HG03558 (cell line): ENCODE data around the gene SYT1.

Experiments used
- ATAC-seq: cut with Tn5 transposase; IDR thresholded peaks from one replicate; pipeline ENCODE4 v1.9.1; 2021; ENCODE audit warnings: moderate number of reproducible peaks; ENCODE audit not compliant: unreplicated experiment; ENCODE audit errors: extremely low read depth

The SYT1 gene

GRCh38 chr12:79048962-79049361 lies 184.4 kb downstream of the SYT1 start:
- no peak for ATAC-seq

GRCh38 chr12:79053394-79053793 lies 188.8 kb downstream of the SYT1 start:
- ATAC-seq, result no peak

- no peak for ATAC-seq
These were observed 191.5 kb downstream of the SYT1 start for GRCh38 chr12:79055926-79056674.

GRCh38 chr12:79056775-79057174 lies 192.2 kb downstream of the SYT1 start:
- ATAC-seq, result no peak

GRCh38 chr12:79057540-79057939 lies 193.0 kb downstream of the SYT1 start:
- ATAC-seq, result no peak

GRCh38 chr12:79058342-79058741 lies 193.8 kb downstream of the SYT1 start:
- ATAC-seq, result no peak

GRCh38 chr12:79059557-79059956 lies 195.0 kb downstream of the SYT1 start:
- ATAC-seq, result no peak

GRCh38 chr12:79063258-79063657 lies 198.7 kb downstream of the SYT1 start:
- ATAC-seq, result no peak

GRCh38 chr12:79067977-79068376 lies 203.4 kb downstream of the SYT1 start:
- ATAC-seq, result no peak

- ATAC-seq, result peak; percentile 98
These were observed 204.4 kb downstream of the SYT1 start for GRCh38 chr12:79069009-79069408.

- ATAC-seq, result no peak
These were observed 206.9 kb downstream of the SYT1 start for GRCh38 chr12:79071498-79071897.

GRCh38 chr12:79073506-79073905 lies 208.9 kb downstream of the SYT1 start:
- no peak for ATAC-seq

- ATAC-seq, result no peak
These were observed 218.0 kb downstream of the SYT1 start for GRCh38 chr12:79082595-79082994.

GRCh38 chr12:79083181-79083580 lies 218.6 kb downstream of the SYT1 start:
- ATAC-seq, result no peak

GRCh38 chr12:79085106-79085682 lies 220.6 kb downstream of the SYT1 start:
- no peak for ATAC-seq

- ATAC-seq, result no peak
These were observed 222.1 kb downstream of the SYT1 start for GRCh38 chr12:79086541-79087296.

- ATAC-seq, result no peak
These were observed 234.0 kb downstream of the SYT1 start for GRCh38 chr12:79098530-79098929.

GRCh38 chr12:79108962-79109361 lies 244.4 kb downstream of the SYT1 start:
- ATAC-seq, result no peak

- ATAC-seq, result no peak
These were observed 250.3 kb downstream of the SYT1 start for GRCh38 chr12:79114896-79115295.

- ATAC-seq, result no peak
These were observed 251.2 kb downstream of the SYT1 start for GRCh38 chr12:79115743-79116142.

- no peak for ATAC-seq
These were observed 255.2 kb downstream of the SYT1 start for GRCh38 chr12:79119796-79120195.
